ENCODE data around the gene TNIK. TPM values are rescaled to one million over a fixed set of nuclear protein-coding genes. Genes with fewer than 3 reads are reported as not detected.

The TNIK gene
- total RNA-seq, 4 donors from 2014 or later: 32.9 to 52.0 (median 40.2) TPM

- WGBS, 2 donors (ENCODE audit: low coverage in 1 of 2): 56 to 62% methylated on average over 1 of the region's 1 CpG
- TF ChIP-seq EP300 (IDR thresholded peaks at IDR 0.05; ENCODE audit: low read depth) (no peak), POLR2A (IDR thresholded peaks at IDR 0.05) (no peak), POLR2AphosphoS5 (IDR thresholded peaks at IDR 0.05) (no peak), CTCF (IDR thresholded peaks at IDR 0.05) (no peak)
- DNase-seq: no peak
- in situ Hi-C loops (cut with MboI; ENCODE audit: low pct_ligation_motif_present in 1 of 4, low pct_unique_long_range_greater_than_20kb in 1 of 4, low sequenced_read_pairs in 3 of 4): no loop called here
- H3K4me1 ChIP-seq: peaks cover 0 to 18% (median 6%) of the 10 kb centered on the region in 4 donors
- H3K27me3 ChIP-seq: no peaks in the 10 kb centered on the region
- no peak overlapping the region for H3K4me3 ChIP-seq
- H3K27ac ChIP-seq: no peak overlapping the region
- intact Hi-C loops (cut with DNase I; ENCODE audit: low total_unique reads): no loop called here
- H3K36me3 ChIP-seq: no peaks in the 10 kb centered on the region
- H3K9me3 ChIP-seq: no peaks in the 10 kb centered on the region
Measured at GRCh38 chr3:171401432-171401831, 58.8 kb downstream of the TNIK start.

GRCh38 chr3:171399842-171400241 lies 60.4 kb downstream of the TNIK start:
- DNase-seq: no peak
- Histone ChIP-seq H3K4me3 (no peak overlapping the region), H3K9me3 (no peaks in the 10 kb centered on the region), H3K4me1 (peaks cover 0 to 10% (median 5%) of the 10 kb centered on the region in 4 donors), H3K27ac (no peak overlapping the region), H3K36me3 (no peaks in the 10 kb centered on the region), H3K27me3 (no peaks in the 10 kb centered on the region)
- TF ChIP-seq POLR2AphosphoS5 (IDR thresholded peaks at IDR 0.05): no peak
- no peak for TF ChIP-seq EP300 (IDR thresholded peaks at IDR 0.05; ENCODE audit: low read depth)
- TF ChIP-seq POLR2A (IDR thresholded peaks at IDR 0.05): no peak
- no peak for TF ChIP-seq CTCF (IDR thresholded peaks at IDR 0.05)
- WGBS, 2 donors (ENCODE audit: low coverage in 1 of 2): 65% methylated on average over 2 of the region's 2 CpGs; no CpG with 5 or more reads in 1 of the 2 donors
- intact Hi-C loops (cut with DNase I; ENCODE audit: low total_unique reads): no loop called here
- in situ Hi-C loops (cut with MboI; ENCODE audit: low pct_ligation_motif_present in 1 of 4, low pct_unique_long_range_greater_than_20kb in 1 of 4, low sequenced_read_pairs in 3 of 4): no loop called here

GRCh38 chr3:171398343-171398742 lies 61.9 kb downstream of the TNIK start:
- in situ Hi-C loops (cut with MboI; ENCODE audit: low pct_ligation_motif_present in 1 of 4, low pct_unique_long_range_greater_than_20kb in 1 of 4, low sequenced_read_pairs in 3 of 4): no loop called here

GRCh38 chr3:171397089-171397488 lies 63.1 kb downstream of the TNIK start:
- Histone ChIP-seq H3K4me1 (peaks cover 0 to 6% (median 2%) of the 10 kb centered on the region in 4 donors), H3K27ac (no peak overlapping the region), H3K36me3 (no peaks in the 10 kb centered on the region), H3K9me3 (no peaks in the 10 kb centered on the region), H3K4me3 (no peak overlapping the region), H3K27me3 (no peaks in the 10 kb centered on the region)
- in situ Hi-C loops (cut with MboI; ENCODE audit: low pct_ligation_motif_present in 1 of 4, low pct_unique_long_range_greater_than_20kb in 1 of 4, low sequenced_read_pairs in 3 of 4): no loop called here
- 95% methylated on average over 3 of the region's 3 CpGs; no CpG with 5 or more reads in 1 of the 2 donors for WGBS, 2 donors (ENCODE audit: low coverage in 1 of 2)
- TF ChIP-seq POLR2AphosphoS5 (IDR thresholded peaks at IDR 0.05): no peak
- TF ChIP-seq CTCF (IDR thresholded peaks at IDR 0.05): no peak
- TF ChIP-seq EP300 (IDR thresholded peaks at IDR 0.05; ENCODE audit: low read depth): no peak
- TF ChIP-seq POLR2A (IDR thresholded peaks at IDR 0.05): no peak
- DNase-seq: no peak
- intact Hi-C loops (cut with DNase I; ENCODE audit: low total_unique reads): no loop called here

More at GRCh38 chr3:171398343-171398742, 61.9 kb downstream of the TNIK start:
- H3K4me3 ChIP-seq: no peak overlapping the region
- H3K4me1 ChIP-seq: peaks cover 0 to under 1% (median 0%) of the 10 kb centered on the region in 4 donors
- no peaks in the 10 kb centered on the region for H3K36me3 ChIP-seq
- DNase-seq: no peak
- no peak overlapping the region for H3K27ac ChIP-seq
- H3K27me3 ChIP-seq: no peaks in the 10 kb centered on the region
- H3K9me3 ChIP-seq: no peaks in the 10 kb centered on the region
- intact Hi-C loops (cut with DNase I; ENCODE audit: low total_unique reads): no loop called here
- TF ChIP-seq POLR2AphosphoS5 (IDR thresholded peaks at IDR 0.05) (no peak), EP300 (IDR thresholded peaks at IDR 0.05; ENCODE audit: low read depth) (no peak), POLR2A (IDR thresholded peaks at IDR 0.05) (no peak), CTCF (IDR thresholded peaks at IDR 0.05) (no peak)
- 85 to 91% methylated on average over 2 of the region's 2 CpGs for WGBS, 2 donors (ENCODE audit: low coverage in 1 of 2)
